HG03571 (cell line): Measurements from ENCODE around the gene PNMA1.

Experiments
- ATAC-seq: cut with Tn5 transposase; IDR thresholded peaks from one replicate; pipeline ENCODE4 v1.9.1; 2021; ENCODE audit not compliant: unreplicated experiment

PNMA1 gene

DNA sequence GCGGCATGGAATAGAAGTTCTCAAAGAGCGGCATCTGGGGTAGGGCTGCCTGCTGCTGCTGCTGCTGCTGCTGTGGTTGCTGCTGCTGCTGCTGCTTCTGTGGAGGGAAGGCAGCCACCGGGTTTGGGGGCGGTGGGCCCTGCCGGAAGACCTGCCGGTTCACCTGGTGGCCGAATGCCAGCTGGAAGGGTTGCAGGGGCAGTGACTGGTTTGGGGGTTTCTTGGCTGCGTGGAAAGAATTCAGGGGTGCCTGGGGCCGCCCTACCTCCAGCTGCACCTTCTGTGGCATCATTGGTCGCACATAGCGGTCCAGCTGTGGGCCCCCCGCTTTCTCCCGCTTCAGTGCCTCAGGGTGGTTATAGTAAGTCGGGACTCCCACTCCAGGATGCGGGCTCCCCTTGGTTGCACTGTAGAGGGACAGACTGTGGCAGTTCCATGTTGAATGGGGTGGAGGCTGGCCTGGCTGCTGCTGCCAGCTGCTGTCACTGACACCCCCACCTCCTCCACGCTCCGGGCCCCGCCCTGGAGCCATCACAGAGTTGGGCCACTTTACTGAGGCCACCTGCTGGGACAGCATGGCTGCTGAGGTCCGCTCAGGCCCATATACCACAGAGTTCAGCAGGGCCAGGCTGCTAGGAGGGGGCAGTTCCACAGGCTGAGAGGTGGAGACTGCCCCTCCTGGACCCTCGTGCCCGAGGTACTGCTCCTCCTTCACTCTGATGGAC is 25.2 kb upstream of the PNMA1 start:
- ATAC-seq, result no peak

DNA sequence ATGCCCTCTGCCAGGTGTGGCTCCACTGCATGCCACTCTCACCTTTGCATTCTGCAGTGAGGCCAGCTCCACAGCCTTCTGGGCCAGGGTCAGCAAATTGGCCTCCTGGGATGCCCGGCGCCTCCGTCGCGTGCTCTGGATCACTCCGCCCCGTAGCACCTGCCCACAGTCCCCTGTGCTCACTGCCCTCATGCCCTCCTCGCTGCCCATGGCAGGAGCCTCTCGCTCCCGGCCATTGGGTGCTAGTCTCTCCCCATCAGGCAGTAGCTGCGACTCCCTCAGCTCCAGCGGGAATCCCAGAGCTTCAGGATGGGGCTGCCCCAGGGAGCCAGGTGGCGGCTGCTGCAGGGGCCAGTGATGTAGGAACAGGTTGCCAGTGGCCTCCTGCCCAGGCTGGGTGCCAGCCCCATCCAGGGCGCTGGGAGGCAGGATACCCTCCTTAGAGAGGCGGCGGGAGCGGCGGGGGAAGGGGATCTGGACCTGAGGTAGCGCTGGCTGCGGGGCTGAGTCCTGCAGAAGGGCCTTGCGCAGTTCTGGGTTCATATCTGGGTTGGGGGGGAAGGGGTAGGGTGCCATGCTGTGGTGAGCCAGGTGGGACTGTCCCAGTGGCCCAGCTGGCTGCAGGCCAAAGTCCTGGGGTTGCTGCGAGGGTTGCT is 24.5 kb upstream of the PNMA1 start:
- ATAC-seq, result no peak

DNA sequence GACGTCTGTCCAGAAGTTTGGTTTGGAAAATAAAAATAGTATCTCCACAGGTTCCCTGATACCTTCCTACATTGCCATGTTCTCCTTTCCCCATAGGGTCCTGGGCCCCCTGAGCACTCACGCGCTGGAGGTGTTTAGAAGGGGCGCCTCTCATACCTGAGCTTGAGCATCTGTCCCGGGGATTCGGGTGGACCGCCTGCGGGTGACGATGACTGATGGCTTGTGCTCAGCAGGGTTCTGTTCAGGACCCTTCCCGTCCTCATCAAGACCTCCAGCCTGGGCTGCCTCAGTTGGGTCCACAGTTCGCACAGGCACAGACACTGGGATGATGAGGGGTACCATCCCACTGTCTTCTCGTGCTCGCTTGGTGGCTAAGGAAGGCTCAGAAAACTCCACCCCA is 22.7 kb upstream of the PNMA1 start:
- no peak for ATAC-seq

DNA sequence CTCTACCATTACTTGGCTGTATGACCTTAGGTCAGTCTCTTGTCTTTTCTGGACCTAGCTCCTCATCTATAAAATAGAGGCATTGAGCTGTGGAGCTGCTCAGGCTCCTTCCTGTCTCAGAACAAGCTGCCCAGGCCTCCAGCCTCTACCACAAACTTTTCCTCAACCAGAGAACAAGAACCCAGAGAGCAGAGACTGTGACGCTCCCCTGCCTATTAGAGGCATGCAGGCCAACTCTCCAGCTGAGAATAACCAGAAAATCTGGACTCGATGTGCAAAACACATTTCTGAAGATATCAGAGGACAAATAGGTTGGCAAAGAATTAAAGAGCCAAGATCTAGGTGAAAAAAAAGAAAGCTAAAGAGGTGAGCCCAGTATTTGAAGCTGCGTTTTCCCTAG is 17.8 kb upstream of the PNMA1 start:
- ATAC-seq, result no peak

DNA sequence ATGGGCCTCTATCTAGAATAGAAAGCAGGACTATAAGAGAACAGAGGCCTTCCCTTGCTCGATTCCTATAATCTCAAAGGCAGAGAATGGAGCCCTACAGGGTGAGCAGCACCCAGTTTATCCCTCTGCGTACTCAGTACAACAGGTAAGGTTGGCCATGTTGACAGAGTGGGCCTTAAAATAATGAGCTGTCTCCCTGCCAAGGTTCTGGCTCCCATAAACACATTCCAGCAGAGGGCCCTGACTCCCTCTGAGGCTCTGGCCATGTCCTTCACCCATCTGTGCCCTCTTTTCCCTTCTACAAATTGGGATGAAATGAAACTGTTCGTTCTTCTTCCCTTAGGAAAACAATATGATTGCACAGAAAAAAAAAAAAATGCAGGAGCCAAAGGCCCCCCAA is 16.9 kb upstream of the PNMA1 start:
- ATAC-seq, result no peak

DNA sequence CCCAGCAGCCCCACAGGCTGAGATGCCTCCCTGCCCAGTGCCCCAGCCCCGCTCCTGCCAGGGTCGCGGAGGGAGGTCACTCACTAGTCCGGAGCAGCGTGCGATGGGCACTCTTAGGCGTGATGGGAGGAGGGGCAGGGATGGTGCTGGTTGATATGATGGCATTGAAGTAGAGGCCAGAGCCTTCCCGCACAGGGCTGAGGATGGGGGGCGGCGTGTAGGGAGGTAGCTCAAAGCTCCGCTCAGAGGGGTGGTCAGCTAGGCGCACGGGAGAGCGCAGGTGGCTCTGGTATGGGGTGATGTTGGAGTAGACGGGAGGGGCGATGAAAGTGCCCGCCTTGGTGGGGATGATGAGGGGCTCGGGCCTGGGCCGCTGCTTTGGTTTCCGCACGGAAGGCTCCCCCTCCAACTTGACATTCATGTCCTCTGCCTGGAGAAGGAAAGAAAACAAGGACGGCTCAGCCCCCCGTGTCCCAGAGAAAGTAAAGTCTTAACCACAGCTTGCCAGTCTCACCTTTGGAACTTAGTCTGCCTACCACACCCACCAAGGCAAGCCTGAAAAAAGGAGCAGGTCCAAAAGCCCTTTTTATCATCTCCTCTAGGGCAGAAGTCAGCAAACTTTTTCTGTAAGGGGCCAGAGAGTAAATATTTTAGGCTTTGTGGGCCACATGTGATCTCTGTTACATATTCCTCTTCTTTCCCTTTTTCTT is 15.5 kb upstream of the PNMA1 start:
- ATAC-seq, result no peak

DNA sequence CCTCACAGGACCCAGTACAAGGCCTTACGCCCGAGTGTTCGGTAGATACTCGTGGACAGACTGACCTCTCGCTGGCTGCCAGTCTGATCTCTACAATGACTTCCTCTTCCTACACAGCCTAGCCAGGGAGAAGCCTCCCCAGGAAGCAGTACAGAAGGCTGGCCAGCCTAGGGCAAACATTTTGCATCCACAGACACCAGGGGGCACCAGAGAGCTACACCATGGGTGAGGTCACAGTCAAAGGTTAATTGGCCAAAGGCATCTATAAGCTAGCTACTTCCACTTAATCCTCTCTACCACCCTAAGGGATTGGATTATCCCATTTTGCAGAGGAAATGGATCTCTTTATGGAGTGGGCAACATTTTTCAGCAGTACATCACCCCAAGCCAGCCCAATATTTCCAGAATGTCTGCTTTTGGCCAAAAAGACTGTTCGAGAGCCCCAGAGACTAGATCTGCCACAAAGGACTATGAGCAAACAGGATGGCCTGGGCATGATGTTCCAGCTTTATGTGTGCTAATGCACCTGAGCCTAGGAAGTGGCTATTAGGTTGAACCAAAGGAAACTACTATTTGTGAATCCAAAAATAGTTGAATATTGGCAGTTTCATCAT is 14.6 kb upstream of the PNMA1 start:
- ATAC-seq, result no peak

DNA sequence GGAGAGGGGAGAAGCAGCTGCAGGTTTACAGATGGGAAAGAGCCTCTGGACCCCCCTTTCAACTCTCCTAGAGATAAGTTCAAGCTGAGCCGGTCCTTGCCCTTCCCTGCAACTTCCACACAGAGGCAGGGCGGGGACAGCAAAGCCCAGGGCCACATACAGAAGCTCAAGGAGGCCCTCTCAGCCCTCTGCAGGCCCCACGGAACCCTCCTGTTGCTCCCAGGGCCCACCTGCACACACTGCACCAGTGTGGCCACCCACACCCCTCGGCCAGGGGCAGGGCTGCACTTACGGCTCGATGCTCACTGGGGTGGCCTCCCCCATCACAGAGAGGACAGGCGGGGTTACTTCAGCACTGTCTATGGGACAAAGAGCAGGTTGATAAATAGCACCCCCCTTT is 13.0 kb upstream of the PNMA1 start:
- ATAC-seq, result no peak

DNA sequence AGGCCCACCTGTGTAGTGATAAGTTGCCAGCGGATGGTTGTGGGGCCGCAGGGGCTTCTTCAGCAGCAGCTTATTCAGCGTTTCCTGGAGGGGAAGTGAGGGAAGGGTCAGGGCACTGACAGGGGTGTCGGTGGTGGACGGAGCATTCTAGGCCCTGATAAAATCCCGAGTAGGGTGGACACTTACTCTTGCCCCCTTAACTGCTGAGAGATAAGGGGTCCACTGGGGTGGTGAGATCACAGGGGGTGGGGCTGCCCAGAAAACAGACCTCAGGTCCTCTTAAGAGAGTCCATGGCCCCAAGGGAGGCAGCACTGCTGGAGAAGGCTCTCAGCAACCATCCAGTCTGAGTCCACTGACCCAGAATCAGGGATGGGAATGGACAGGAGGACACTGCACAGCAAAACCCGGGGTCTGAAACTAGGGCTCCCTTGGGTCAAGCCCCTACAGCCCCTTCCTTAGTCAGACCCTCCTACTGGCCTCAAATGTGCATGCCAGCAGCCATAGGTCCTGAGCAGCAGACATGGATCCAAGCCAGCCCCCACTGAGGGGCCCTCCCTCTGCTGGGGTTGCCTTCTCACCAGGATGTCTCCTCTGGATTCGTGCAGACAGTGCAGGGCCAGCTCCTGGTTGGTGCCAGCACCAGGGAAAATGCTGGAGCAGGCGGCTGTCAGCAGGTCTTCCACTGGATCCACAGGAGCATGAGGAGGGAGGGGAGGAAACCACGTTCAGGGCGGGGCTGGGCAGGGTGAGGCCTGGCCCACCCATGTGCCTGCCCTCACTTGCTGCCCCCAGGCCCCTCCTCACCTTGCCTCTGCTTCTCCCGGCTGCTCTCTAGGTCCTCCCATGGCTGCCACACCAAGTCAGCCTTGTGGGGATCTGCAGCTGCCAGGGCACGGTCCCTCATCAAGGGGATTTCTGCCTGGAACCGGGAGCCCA is 12.1 kb upstream of the PNMA1 start:
- no peak for ATAC-seq

DNA sequence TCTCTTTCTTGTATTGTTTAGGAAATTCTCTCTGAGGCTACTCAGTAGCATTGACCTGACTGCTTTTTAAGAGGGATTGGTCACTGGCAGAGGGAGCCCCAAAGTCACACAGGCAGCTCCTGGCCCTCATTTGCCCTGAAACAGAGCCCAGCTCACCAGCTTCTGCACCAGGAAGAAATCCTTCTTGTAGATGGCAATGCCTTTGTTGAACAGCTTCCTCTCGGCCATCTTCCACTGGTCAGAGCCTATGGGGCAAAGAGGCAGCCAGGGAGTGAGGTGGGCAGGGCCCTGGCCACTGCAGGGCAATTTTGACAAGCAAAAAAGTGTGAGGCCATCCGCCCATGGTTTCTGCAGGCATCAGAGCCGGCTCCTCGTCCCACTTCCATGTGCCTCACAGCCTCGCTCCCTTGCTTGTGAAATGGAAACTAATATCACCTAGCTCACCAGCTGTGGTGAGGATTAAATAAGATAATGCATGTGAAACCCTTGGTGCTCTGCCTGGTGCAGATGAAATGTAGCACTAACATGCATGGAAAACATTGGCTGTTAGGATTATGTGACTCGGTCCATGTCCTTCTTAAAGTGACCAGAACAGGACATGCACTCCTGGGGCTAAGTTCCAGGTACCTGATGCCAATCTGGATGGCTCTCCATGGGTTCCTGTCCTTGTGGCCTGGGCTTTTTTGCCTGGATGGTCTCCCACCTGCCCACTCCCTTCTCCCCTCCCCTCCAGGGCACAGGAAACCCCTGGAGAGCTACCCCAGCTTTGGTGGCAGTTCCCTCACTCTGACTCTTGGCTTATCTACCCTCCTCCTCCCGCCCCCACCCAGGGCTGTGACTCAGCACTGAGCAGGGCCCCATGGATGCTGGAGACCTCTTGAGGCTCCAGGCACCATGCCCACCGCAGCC is 11.2 kb upstream of the PNMA1 start:
- ATAC-seq, result no peak

DNA sequence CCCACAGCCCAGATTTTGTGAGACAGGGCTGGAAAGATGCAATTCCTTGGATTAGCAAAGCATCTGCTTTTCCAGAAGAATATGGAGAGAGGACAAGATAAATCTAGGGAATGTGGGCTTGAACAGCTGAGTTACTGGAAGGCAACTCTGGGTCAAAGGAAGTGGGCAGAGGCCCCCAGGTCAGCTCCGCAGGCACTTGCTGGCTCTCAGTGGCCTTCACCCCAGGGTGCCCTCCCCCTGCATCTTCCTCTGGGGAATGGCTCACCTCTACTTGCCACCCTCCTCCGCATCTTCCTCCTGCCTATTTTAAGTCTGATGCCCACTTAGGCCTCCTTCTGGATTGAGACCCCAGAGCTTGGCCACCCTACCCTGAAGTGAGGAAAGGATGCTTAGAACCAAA is 10.5 kb upstream of the PNMA1 start:
- ATAC-seq, result no peak

DNA sequence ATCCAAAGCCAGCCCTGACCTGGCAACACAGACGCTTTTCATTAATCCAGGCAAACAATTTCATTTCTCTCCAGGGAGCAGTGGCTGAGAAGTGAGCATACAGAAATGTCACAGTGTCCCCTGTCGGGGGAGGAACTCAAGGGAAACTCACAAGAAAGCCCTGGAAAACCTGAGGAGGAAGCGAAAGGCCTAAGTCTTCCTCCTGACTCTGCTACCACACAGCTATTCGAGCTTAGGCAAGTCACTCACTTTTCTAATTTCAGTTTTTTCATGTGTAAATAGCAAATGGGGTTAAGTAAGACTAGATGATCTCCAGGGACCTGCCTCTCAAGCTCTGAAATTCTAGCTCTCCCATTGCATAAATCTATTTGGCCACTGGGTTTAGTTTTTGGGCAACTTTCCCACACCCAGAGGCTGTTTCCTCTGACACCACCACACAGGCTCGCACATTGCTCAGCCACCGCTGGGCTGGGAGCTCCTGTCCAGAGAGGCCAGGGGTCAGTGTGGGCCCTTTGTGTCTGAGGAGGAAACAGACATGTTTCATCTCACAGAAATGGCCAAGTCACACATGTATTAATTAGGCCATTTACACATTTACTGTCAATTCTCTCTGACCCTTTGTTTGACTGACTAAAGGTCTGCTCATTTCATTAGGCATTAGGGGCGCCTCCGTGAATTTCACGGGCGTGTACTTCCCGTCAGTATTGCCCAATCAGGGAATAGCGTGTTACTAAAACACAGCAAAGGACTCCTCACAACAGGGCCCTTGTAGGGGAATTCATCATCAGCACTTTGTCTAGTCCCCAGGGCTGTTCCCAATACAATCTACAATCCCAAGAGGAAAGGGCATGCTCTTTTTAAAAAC is 9.8 kb upstream of the PNMA1 start:
- peak; percentile 20 for ATAC-seq

DNA sequence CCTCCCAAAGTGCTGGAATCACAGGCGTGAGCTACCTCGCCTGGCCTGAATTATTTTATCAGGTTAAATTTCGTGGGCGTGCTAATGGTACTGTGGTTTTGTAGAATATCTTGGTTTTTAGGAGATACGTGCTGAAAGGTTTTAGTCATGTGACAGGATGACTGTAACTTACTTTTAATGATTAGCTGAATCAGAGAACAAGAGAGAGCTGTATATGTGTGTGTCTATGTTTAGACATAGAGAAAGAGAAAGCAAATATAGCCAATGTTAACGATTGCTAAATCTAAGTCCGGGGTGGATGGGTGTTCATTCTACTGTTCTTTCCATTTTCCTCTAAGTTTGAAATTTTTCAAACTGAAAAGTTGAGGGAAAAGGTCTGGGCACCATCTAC is 9.2 kb upstream of the PNMA1 start:
- peak; percentile 54 for ATAC-seq

DNA sequence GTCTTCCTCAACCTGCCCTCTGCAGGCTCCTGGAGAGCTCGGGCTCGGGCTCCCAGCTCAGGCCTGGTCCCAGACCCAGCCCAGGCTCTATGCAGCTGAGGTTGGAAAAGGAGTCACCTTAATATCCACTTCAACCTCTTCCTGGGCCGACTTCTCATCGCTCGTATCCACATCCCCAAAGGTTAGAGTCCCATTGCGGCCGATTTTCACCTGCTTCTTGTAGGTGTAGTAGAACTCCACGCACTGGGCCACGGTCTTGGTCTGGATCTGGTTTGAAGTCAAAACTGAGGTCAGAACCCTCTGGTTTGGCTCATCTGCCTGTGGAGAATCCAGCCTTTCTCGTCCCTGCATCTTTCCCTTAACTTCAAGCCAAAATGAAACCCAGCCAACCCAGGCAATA is 8.4 kb upstream of the PNMA1 start:
- ATAC-seq, result no peak

DNA sequence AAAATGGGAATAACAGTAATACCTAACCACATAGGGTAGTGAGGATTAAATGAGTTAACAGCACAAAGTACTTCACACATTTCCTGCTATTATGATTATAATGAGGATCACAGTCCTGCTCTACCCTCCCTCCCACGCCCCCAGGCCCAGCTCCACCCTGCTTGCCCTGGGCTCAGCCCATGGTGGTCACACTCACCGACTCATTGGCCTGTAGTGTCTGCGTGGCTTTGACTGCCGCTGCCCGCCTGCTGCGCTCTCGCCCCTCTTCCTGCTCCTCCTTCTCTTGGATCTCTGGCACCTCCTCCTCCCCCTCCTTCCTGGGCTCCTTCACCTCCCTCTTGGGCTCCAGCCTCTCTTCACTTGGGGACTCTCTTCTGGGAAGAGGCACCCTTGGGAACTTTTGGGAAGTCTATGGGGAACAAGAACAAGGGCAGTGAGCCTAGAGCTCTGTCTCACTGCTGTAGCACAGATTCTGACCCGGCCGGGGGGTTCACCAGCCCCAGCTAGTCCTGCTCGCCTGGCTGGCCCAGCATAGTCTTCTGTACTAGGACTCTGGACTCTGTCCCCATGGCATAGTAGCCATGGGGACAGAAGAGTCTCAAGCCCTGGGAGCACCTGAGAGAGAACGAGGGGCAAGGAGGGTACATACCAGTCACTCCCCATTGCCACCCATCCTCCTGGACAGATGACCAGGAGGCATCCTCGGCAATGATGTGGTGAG is 7.1 kb upstream of the PNMA1 start:
- no peak for ATAC-seq

DNA sequence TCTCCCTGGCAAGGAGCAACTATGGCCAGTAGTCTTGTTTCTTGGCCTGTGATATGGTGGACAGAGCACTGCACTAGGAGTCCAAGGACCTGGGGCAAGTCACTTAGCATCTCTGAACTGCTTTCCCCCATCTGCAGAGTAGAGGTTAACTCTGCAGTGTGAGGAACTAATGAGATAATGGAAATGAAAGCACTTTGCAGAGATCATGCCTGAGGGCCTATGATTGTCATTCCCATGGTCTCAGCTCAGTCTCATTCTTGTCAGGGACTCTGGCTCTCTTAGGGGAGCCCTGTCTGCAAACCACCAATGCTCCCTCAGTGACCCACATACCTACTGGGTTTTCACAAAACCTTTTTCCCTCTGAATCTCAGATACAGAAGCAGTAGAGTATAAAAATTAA is 6.5 kb upstream of the PNMA1 start:
- ATAC-seq, result no peak

DNA sequence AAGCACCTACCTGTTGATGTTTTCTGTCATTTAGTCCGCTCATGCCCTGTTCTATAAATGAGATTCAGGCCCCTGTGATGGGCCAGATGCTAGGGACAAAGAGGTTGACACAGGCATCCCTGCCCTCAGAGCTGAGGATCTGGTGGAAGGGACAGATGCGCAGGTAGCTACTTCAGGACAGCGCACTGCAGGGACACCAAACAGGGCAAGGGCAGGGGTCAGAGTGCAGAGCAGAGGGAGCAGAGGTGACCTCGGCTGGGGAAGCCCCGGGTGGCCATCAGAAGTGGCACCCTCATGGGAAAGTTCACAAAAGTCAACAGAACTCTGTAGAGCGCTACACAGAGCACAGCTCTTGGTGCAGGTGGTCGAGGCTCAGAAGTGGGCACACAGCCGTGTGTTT is 5.6 kb upstream of the PNMA1 start:
- no peak for ATAC-seq

DNA sequence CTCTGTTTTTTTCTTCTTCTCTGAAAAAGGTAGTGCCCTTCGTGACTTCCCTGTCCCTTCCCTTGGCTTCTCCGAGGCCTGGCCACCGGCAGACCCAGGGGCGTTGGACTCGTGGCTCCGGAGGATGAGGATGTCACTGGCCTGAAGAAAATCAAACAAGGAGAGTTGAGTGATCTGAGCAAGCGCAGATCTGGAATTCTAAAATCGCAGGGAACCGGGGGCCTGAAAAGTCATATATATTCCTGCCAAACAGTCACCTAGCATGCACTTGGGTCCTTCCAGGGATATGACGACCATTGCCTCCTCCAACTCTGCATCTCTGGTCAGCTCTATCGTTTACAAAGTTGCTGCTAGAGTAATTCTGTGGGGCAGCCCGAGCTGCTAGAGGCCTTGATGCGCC is 5.2 kb upstream of the PNMA1 start:
- ATAC-seq, result no peak
